Body of pancreas (tissue), 4 donors: ENCODE data around the gene ADGRB2. TPM values are rescaled to one million over a fixed set of nuclear protein-coding genes. Genes with fewer than 3 reads are reported as not detected.

Source experiments
- ATAC-seq: fragments of 150-250 bp; one replicate; pipeline ENCODE4 v1.9.1; 2016
- DNase-seq, 4 donors: peaks; one replicate each; pipeline ENCODE4 v3.0.0-alpha.2; 2019
- H3K27ac ChIP-seq, 4 donors: fragments of 200-600 bp; sonication (generic); 1 replicate in 3 of 4; 2 replicates in 1 of 4; pipeline versions ENCODE4 v1.5.1 to v1.6.1; 2016 to 2019; ENCODE audit warnings: mild to moderate bottlenecking in 1 of 4, mixed read lengths in 1 of 4, moderate library complexity in 1 of 4
- H3K27me3 ChIP-seq, 2 donors: fragments of 200-600 bp; sonication (generic); one replicate each; pipeline ENCODE4 v1.6.0; 2016; ENCODE audit warnings: mild to moderate bottlenecking in 1 of 2
- H3K36me3 ChIP-seq, 2 donors: fragments of 200-600 bp; sonication (generic); replicated peaks in 1 of 2; 2 replicates each; pipeline ENCODE4 v1.5.1; 2016; ENCODE audit warnings: low read depth in 2 of 2; ENCODE audit not compliant: insufficient read depth in 1 of 2
- H3K4me1 ChIP-seq: fragments of 200-600 bp; sonication (generic); one replicate; pipeline ENCODE4 v1.6.0; 2016
- H3K4me3 ChIP-seq, 2 donors: fragments of 200-600 bp; sonication (generic); 1 replicate in 1 of 2; 2 replicates in 1 of 2; pipeline ENCODE4 v1.5.1; 2016 to 2019
- H3K9me3 ChIP-seq, 3 donors: fragments of 200-600 bp; sonication (generic); 1 replicate in 2 of 3; 2 replicates in 1 of 3; pipeline ENCODE4 v1.5.1; 2016
- CTCF ChIP-seq, 7 experiments: fragments of 450-650 bp in 4 of 7; fragments of 200-600 bp in 3 of 7; sonication (generic) in 3 of 7; IDR thresholded peaks; one replicate each; pipeline ENCODE4 v1.5.1; 2016 to 2019; ENCODE audit warnings: antibody characterized with exemption in 7 of 7
- POLR2A ChIP-seq, 3 donors: fragments of 450-650 bp; IDR thresholded peaks; one replicate each; pipeline ENCODE4 v1.6.1; 2016; ENCODE audit warnings: antibody characterized with exemption in 3 of 3, mild to moderate bottlenecking in 2 of 3
- WGBS, 2 donors: methylation state at CpG; one replicate each; pipeline ENCODE4 v1.1.5; 2017; 5-methylcytosine and 5-hydroxymethylcytosine counted together
- intact Hi-C: fragments of 100-400 bp; cut with DNase I; formaldehyde crosslinking; loops from one replicate; pipeline ENCODE4 v1.15.1; 2023
- total RNA-seq, 2 donors: library from RNA; depleted of rRNA; stranded (reverse); fragments of >200 nt; gene quantifications; one replicate each; pipeline ENCODE4 v1.1.0, GENCODE V29; 2016

The ADGRB2 gene
- total RNA-seq, 2 donors from 2014 or later = 0.26 to 3.0 TPM

GRCh38 chr1:31762726-31763670 lies 1.1 kb downstream of the ADGRB2 start:
- H3K27ac ChIP-seq = no peak overlapping the region
- H3K36me3 ChIP-seq = no peaks in the 10 kb centered on the region
- no peaks in the 10 kb centered on the region for H3K27me3 ChIP-seq
- 0 to 2% methylated on average over 25 to 60 of the region's 60 CpGs for WGBS, 2 donors
- no peaks in the 10 kb centered on the region for H3K9me3 ChIP-seq
- no peak overlapping the region for H3K4me3 ChIP-seq
- ATAC-seq (peak; percentile 54), DNase-seq (peak; percentile 69 to 84 (median 73))
- intact Hi-C loops = no loop called here
- peaks cover 32% of the 10 kb centered on the region for H3K4me1 ChIP-seq
- no peak for TF ChIP-seq POLR2A (IDR thresholded peaks at IDR 0.05)
- TF ChIP-seq CTCF (IDR thresholded peaks at IDR 0.05) = peak; percentile 47 to 85 (median 53)

- WGBS, 2 donors = 19 to 42% methylated on average over 2 to 7 of the region's 7 CpGs
- Histone ChIP-seq H3K27me3 (no peaks in the 10 kb centered on the region), H3K27ac (no peak overlapping the region), H3K4me3 (no peak overlapping the region), H3K4me1 (peaks cover 32% of the 10 kb centered on the region), H3K36me3 (no peaks in the 10 kb centered on the region), H3K9me3 (no peaks in the 10 kb centered on the region)
- no peak for TF ChIP-seq POLR2A (IDR thresholded peaks at IDR 0.05)
- TF ChIP-seq CTCF (IDR thresholded peaks at IDR 0.05) = no peak
- intact Hi-C loops = no loop called here
- DNase-seq = no peak
- no peak for ATAC-seq
Observed at GRCh38 chr1:31762323-31762722, 1.8 kb downstream of the ADGRB2 start.

- Histone ChIP-seq H3K27ac (no peak overlapping the region), H3K27me3 (no peaks in the 10 kb centered on the region), H3K9me3 (no peaks in the 10 kb centered on the region), H3K36me3 (no peaks in the 10 kb centered on the region), H3K4me1 (peaks cover 32% of the 10 kb centered on the region), H3K4me3 (no peak overlapping the region)
- WGBS, 2 donors = 66 to 72% methylated on average over 6 of the region's 6 CpGs
- DNase-seq = no peak
- intact Hi-C loops = no loop called here
- TF ChIP-seq POLR2A (IDR thresholded peaks at IDR 0.05) (no peak), CTCF (IDR thresholded peaks at IDR 0.05) (no peak)
- ATAC-seq = no peak
Observed at GRCh38 chr1:31761883-31762282, 2.3 kb downstream of the ADGRB2 start.

GRCh38 chr1:31760471-31761470 lies 3.4 kb downstream of the ADGRB2 start:
- DNase-seq = peak; percentile 53 to 81 (median 63)
- TF ChIP-seq CTCF (IDR thresholded peaks at IDR 0.05) (no peak), POLR2A (IDR thresholded peaks at IDR 0.05) (no peak)
- 5 to 20% methylated on average over 2 to 38 of the region's 63 CpGs for WGBS, 2 donors
- ATAC-seq = peak; percentile 43
- intact Hi-C loops = no loop called here
- Histone ChIP-seq H3K27ac (no peak overlapping the region), H3K9me3 (no peaks in the 10 kb centered on the region), H3K36me3 (no peaks in the 10 kb centered on the region), H3K4me1 (peaks cover 32% of the 10 kb centered on the region), H3K27me3 (no peaks in the 10 kb centered on the region), H3K4me3 (peak overlapping the region in 1 of 2 donors; percentile 8)
